GM18498 (cell line): ENCODE data around the gene CLDN14.
"Not testable (repeated sequence)": the region's sequence is repeated elsewhere in the genome, so short reads cannot be mapped to it uniquely, and the experiment has no call there.

ENCODE experiments used
- ATAC-seq: cut with Tn5 transposase; IDR thresholded peaks from one replicate; pipeline ENCODE4 v1.9.1; 2021; ENCODE audit warnings: mild to moderate bottlenecking, moderate library complexity; ENCODE audit not compliant: unreplicated experiment

The CLDN14 gene

DNA sequence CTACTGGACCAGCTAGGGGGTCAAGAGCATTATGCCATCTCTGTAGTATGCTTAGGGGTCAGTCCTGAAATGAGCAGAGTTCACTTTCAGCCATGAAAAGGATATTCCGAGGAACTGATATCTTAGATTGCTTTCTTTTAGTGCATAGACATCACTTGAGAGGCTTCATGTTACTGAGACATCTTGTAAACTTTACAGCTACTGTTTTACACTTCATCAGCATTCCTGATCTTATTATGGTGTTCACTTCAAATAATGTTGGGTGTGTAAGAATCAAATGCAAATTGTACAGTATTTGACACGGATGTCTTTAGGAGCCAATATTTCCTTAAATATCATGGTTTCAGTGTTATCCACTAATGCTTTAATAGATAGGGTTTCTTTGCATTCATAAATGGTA, 22.4 kb upstream of the CLDN14 start:
- ATAC-seq, result no peak

DNA sequence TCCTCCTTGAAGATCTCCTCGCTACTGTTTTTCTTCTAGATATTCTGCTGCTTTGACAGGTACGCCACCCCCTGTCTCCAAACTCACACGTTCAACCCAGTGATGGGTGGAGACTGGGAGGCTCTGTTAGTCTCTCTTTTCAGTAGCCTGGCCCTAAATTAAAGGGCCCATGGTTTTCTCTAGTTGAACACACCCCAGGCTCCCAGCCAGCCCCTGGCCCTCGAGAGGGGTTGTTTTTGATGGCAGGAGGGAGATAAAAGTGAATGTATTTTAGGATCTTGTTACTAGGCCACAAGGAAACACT, 21.6 kb upstream of the CLDN14 start:
- ATAC-seq, result no peak

DNA sequence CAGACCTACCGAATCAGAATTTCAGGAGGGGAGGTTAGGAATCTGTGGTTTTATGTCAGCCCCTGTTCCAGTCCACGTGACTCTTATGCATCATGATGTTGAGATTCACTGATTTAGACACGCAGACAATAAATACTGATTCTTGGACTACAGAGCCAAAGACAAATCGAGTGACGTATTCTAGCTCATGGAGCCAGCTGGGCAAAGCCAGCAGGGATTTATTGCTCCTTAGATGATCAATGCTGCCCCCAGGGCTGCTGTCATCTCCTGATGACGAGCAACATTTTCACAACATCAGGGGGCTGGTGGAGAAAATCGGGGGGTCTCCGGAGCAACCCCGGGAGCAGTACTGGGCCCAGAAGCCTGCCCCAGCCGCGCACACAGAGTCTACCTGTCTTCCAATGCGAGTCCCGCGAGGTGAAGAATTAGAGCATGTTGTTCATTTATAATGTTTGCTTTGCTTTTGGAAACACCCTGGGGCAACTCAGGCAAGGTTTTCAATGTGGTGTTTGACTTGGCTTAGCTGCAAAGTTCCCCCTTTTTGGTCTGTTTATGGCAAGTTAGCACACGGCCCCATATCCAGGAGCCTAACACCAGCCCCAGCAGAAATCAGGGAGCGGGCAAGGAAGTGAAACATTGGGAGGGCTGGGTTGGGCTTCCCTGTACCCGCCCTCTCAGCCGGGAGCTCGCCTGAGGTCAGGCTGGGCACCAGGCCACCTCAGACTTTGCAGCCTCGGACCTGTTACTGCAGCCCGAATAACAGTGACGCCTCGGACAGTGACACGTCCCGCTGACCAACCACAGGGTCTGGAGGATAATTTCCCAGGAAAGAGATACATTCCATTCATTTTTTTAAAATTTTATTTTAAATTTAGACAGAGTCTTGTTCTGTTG, 19.9 kb upstream of the CLDN14 start:
- no peak for ATAC-seq

DNA sequence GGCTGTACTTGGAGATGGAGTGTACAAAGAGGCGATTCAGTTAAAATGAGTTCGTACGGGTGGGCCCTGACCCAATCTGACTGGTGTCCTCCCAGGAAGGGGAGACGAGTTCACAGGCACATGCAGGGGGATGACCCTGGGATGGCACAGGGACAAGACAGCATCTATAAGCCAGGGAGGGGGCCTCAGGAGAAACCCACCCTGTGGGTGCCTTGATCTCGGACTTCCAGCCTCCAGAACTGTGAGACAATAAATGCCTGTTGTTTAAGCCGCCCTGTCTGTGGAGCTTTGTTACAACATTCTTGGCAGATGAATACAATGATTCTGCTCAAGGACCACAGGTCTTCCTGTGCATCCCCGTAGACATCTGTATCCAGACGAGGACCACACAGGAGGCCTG, 14.6 kb upstream of the CLDN14 start:
- ATAC-seq, result no peak

DNA sequence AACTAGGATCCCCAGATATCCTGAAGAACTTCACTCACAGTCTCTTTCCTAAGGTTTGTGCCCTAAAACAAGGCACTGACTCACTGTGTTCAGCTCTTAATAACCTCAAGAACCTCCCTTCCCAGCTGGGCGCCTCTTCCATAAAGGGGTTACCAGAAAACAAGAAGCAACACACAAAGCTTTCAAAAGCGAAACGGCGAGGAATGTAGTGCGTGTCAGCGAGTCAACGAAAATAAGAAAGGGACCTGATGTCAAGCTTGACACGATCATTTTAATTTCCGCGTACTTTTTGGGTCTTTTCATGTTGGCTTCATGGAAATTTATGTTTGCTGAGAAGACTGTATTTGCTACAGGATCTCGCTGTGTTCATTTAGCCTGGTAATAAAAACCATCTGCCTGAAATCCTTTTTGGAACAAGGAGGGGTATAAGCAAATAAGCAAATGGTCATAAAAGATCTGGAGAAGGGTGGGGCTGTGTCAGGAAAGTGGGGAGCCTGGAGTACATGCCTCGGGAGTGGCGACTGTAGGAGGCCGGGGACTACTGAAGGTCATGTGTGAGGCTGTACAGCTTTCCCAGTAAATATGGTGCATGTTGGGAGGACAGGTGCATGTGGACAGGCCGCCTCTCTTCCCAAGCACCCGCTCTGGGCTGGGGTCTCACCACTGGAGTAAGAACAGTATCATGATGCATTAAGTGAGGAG, 11.4 kb upstream of the CLDN14 start:
- no peak for ATAC-seq

DNA sequence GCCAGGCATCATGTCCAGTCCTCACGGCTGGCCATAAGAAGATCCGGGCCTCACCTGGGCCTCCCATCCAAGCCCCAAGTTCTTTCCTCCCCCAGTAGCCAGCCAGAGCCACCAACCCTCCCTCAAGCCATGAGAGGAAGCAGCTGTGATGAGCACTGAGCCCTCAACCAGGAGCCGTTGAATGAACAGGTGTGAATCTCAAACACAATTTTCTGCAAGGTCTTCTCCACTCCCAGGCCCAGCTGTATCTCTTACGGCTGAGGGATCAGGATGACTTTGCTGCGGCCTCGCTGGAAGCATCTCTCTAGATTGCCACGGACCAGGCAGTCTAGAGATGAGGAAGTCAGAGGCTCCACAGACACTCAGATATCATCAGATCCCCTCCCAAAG, 9.8 kb upstream of the CLDN14 start:
- no peak for ATAC-seq

DNA sequence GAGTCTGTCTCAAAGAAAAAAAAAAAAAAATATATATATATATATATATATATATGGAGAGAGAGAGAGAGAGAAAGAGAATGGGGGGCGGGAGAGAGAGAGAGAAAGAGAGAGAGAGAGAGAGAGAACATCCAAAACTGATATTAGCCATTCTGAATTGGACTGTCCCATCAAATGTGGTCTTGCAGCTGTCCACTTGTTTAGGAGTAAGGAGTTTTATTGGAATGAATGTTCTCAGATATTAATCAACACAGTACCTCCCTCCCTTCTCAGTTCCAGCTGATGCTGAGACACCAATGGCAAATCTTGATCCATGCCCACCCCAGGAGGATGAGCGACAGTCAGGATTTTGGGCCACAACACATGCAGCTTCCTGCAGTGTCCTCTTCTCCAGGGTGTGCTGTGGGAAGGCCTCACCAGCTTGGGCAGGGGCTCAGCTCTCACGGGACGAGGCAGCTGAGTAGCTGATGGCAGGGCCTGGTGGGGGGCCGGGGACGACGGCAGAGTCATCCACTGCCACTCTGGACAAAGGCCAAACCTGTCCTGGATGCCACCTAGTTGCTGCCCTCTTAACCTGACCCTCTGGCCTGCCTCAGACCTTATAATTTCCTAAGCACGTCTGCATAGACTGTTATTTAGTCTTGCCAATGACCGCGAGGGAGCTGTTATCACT, 9.3 kb upstream of the CLDN14 start:
- ATAC-seq, result no peak

DNA sequence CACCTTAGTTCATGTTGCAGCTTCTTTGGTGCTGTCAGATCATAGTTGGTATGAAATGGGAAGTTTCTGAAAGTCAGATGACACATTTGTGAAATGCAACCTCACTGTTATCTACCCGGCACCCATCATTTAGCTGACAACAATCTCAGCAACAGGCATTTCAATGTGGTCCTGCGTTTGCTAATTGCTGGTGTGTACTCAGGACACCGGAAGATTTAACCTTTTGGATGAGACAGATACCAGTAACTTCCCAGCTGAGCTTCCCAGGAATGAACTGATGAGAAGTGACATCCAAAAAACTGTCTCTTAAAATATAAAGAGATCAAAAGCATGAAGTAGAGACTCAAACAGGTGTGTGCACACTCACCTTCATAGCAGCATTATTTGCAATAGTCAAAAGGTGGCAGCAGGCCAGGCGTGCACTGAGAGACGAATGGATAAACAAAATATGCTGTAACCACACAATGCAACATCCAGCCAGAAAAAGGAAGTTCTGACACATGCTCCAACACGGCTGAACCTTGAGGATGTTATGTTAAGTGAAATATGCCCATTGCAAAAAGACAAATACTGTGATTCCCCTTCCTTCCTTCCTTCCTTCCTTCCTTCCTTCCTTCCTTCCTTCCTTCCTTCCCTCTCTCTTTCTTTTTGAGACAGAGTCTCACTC, 7.9 kb upstream of the CLDN14 start:
- no peak for ATAC-seq

DNA sequence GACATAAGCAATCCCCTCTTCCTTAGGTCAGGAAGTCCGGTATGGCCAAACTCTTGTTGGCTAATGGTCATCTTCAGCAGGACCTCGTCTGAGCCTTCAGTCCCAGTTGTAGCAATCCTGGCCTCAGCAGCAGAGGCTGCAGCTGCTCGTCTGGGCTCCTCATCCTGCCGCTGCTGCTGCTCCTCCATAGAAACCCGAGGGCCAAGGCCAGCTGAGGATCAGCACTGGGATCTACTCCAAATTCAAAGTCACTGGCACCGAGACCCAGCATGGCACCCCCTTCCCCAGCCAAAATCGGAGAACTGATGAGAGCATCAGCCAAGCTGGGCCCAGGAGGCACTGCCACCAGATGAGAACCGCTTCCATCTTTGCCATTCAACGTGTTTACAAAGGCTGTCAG, 6.3 kb upstream of the CLDN14 start:
- no peak for ATAC-seq

DNA sequence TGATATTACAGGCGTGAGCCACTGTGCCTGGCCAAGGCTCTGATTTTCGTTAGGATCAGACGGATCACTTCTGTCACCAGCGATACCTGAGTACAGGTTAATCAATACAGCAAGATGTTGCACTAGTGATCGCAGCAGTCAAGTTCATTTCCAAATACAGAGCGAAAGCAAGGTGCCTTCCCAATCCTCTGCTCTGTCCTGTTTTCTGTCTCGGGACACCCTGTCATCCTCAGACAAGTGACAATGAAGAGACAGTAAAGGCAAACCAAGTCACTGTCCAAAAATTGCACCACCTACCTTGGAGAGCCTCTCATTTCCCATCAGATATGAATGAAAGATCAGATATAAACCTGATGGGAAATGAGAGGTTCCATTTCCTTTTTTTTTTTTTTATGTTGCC, 5.6 kb upstream of the CLDN14 start:
- ATAC-seq, result no peak

DNA sequence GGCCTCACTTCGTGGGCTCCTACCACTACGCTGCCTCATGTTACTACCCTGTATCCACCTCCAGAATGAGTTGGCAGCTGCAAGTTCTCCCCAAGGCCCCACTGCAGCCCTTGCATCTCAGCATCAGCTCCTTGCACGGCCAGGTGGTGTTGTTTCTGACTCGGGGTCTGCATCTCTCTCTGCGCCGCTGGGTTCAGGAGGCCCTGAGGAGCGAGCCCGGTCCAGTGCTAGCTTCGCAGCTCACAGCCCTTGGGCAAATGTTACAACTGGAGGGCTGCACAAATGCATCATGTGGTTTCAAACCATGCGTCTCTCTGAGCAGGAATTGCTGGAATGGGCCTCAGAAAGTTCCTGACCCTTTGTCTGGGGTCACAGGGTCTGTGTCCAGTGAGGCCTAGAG, 3.2 kb upstream of the CLDN14 start:
- ATAC-seq, result no peak

DNA sequence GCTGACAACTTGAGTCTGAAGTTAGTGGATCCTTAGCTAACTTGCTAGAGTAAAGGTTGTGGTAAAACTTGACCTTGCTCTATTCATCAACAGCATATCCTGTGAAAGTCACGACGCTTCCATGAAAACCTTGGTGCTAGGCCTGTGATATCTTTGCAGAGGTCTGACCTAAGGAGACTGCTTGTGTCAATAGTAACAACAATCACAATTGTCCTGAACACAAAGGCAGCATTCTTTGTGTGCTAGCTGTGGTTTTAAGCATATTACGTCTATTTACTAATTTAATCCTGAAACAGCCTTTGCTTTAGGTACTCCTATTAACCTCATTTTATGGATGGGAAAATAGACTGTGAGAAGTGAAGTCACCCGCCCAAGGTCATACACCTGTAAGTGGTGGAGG, 2.8 kb upstream of the CLDN14 start:
- no peak for ATAC-seq

DNA sequence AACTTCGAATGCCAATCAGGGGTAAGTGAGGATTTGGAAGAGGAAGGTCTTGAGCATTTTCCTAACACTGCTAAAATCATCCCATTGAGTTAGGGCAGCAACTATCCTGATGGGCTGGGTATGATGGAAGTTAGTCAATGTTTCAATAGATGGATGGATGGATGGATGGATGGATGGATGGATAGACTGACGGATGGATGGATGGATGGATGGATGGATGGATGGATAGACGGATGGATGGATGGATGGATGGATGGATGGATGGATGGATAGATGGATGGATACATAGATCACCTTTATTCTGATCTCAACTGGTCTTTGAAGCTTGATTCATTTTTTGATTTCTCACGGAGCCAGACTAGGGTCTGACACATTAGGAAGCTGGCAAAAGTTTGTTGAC, 2.3 kb upstream of the CLDN14 start:
- no peak for ATAC-seq

DNA sequence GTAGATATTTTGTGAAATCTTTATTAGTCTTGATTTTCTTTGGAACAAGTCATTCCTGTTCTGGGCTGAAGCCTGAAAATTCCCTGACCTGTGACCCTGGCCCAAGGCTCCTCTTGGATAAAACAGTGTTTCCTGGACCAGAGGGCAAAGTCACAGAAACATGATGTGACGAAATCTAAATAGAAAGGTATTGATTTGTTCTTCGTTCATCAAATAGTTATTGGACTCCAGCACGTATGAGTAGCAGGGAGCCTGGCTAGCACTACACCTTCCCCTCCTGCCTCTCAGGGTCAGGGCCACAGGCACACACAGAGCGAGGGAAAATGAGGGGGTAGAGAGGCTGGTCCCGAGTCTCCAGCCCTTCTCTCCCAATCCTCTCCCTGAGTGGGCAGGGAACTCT, 1.7 kb upstream of the CLDN14 start:
- no peak for ATAC-seq

DNA sequence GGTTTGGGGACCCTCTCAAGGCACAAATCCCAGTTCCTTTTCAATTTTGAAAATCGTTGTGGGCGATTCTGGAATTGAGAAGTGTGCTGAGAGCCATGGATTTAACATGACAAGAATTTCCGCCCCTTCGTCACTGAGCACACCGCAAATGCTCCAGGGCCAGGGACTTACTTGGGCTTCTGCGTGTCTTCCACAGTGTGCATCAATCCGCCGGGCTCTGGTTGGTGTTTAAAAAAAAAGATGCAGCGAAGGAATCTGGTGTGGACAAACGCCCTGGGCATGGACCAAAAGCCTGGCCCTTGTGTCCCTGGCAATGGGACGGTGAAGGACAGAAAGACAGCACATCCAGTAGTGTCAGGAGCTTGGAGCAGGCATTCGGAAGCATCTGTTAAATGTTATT, 696 bp upstream of the CLDN14 start:
- ATAC-seq, result no peak

DNA sequence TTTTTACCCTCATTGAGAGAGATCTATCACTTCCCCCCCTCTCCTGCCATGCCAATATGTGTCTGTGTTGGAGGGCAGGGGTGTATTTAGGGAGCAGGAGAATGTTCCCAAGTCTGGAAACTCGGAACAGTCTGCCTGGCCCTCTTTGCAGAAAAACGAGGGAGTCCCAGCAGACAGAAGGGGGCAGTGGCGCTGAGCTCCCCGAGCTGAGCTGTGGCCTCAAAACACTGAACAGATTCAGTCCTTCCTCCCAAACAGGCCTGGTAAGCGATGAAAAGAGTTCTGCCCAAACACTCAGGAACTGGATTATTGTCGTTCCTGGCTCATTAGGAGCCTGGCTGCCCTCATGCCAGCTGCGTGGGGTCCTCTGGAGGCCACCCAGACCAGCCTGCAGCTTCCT, 981 bp downstream of the CLDN14 start:
- ATAC-seq, result no peak

DNA sequence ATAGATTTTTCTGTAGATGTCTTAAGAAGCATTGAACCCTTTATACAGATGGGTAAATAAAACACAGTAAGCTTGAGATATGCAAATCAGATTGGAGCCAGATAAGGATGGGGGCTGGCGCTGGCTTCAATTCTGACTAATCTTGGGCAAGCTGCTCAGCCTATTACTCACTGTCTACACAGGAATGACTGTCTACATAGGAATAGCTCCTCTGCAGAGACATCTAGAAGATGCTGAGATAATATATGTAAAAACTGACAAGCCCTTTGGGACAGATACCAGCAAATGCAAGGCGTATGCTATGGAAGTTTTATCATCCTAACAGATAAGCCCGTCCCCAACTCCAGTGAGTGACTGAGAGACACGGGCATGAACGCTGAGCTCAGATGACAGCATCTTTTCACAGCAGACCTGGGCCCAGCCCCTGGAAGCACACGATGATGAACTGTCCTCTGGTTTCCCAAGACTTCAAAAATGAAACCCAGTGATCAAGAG, 1.7 kb downstream of the CLDN14 start:
- ATAC-seq, result no peak

DNA sequence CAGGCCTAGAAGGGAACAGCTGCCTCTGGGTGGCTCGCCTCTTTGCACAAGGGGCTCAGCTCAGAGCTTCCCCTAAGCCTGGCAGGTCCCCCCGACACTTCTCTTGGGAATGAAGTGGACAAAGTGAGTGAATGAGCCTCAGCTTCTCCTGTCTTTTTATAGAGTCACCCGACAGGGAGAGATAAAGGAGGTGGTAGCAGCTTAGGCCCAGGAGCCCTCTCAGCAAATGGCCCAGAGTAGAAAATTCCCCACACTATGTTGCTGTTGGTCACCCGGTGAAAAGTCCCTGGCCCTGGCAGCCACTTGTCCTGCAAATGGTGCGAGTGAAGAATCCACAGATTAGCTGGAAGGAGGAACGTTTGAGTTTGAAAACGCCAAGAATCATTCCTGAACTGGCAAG, 2.4 kb downstream of the CLDN14 start:
- no peak for ATAC-seq

DNA sequence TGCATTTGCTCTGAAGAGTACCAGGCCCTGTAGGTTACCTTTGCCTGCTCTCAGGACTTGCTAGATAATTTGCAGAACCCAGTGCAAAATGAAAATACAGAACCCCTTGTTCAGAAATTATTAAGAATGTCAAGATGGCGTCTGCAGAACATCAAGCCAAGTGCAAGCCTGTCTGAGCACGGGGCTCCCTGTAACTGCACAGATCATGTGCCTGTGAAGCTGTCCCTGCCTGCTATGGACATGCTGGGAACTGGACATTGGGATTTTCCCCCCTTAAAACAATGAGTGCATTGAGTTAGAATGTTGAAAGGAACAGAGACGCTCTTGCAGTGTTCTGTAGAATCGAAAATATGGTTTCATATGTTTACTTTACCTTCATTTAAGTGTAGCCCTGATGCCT, 2.9 kb downstream of the CLDN14 start:
- ATAC-seq, result no peak

DNA sequence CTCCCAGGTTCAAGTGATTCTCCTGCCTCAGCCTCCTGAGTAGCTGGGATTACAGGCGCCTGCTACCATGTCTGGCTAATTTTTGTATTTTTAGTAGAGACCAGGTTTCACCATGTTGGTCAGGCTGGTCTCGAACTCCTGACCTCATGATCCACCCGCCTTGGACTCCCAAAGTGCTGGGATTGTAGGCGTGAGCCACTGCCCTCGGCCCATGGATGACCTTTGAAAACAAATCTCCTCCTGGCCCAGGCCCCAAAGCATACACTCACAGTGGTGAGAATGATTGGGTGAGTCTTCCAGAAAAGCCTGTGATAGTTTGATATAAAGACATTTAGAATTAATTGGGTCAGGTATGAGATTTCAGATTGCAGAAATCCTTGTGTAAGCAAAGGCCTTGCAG, 3.4 kb downstream of the CLDN14 start:
- not testable (repeated sequence) for ATAC-seq

DNA sequence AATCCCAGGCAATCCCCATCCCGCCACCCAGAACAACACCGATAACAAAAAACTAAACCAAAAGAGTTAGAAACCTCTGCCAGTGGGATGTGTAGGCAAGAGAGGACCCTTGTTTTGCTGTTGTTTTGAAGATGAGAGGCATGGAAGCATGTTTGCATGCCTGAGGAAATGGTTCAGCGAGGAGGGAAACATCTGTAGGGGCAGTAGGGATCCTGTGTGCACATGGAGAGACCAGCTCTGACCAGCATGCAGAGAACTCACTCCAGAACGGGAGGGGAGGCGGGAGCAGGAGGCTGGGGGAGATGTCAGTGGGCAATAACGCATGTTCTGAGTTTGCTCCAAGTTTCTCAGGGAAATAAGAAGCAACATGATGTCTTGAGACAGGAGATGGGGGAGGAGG, 5.3 kb downstream of the CLDN14 start:
- ATAC-seq, result no peak
